ENCODE data around the gene PRKG1. TPM values are rescaled to one million over a fixed set of nuclear protein-coding genes. Genes with fewer than 3 reads are reported as not detected.

The PRKG1 gene
- total and polyA plus RNA-seq, 2 of the 4 experiments (the other 2 are of a cell fraction): 3.5 to 18.3 TPM

GRCh38 chr10:52030051-52030790 lies 955.9 kb downstream of the PRKG1 start:
- peak overlapping the region; percentile 21; the same call in 1 of the 2 replicates for H3K4ac ChIP-seq (ENCODE audit: low read depth, low read length)
- TF ChIP-seq MAFK (IDR thresholded peaks at IDR 0.05; ENCODE audit: low read depth, low read length) (peak; percentile 66), RCOR1 (IDR thresholded peaks at IDR 0.05; ENCODE audit: insufficient replicate concordance, low read length) (no peak), RAD21 (IDR thresholded peaks at IDR 0.05; ENCODE audit: low read length) (no peak), MAZ (IDR thresholded peaks at IDR 0.05; ENCODE audit: borderline replicate concordance, low read depth, low read length) (no peak), POLR2A (IDR thresholded peaks at IDR 0.05; ENCODE audit: low read depth, low read length) (no peak), FOS (IDR thresholded peaks at IDR 0.05; ENCODE audit: low read depth, low read length) (0 out of 2 replicates have a peak, but pooled peaks have one; percentile 18), SMC3 (IDR thresholded peaks at IDR 0.05; ENCODE audit: low read depth, low read length) (no peak), CTCF (conservative IDR thresholded peaks at IDR 0.05; ENCODE audit: low read depth, low read length) (no peak), USF2 (IDR thresholded peaks at IDR 0.05; ENCODE audit: low read depth, low read length) (no peak), BHLHE40 (IDR thresholded peaks at IDR 0.05; ENCODE audit: low read depth, low read length) (no peak), MXI1 (IDR thresholded peaks at IDR 0.05; ENCODE audit: borderline replicate concordance, low read depth, low read length) (no peak), NFE2L2 (IDR thresholded peaks at IDR 0.05; ENCODE audit: low read depth, low read length) (peak; percentile 98), RFX5 (IDR thresholded peaks at IDR 0.05; ENCODE audit: low read depth, low read length) (no peak)
- TF ChIP-seq, protein P1, sequence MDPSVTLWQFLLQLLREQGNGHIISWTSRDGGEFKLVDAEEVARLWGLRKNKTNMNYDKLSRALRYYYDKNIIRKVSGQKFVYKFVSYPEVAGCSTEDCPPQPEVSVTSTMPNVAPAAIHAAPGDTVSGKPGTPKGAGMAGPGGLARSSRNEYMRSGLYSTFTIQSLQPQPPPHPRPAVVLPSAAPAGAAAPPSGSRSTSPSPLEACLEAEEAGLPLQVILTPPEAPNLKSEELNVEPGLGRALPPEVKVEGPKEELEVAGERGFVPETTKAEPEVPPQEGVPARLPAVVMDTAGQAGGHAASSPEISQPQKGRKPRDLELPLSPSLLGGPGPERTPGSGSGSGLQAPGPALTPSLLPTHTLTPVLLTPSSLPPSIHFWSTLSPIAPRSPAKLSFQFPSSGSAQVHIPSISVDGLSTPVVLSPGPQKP (IDR thresholded peaks at IDR 0.05; ENCODE audit: borderline replicate concordance, low read depth, low read length): no peak

More at GRCh38 chr10:52030051-52030790, 955.9 kb downstream of the PRKG1 start:
- peak; percentile 78 for DNase-seq
- H3K9me1 ChIP-seq (ENCODE audit: insufficient read depth, low read length): no peaks in the 10 kb centered on the region
- H2BK5ac ChIP-seq (ENCODE audit: low read depth, low read length, poor library complexity, severe bottlenecking): no peak overlapping the region
- peak overlapping the region; percentile 46 for H2BK120ac ChIP-seq (ENCODE audit: low read depth, low read length)
- no peak overlapping the region for H3K56ac ChIP-seq (ENCODE audit: extremely low read depth, insufficient read depth, low read length)
- WGBS, 2 experiments (ENCODE audit: extremely low coverage in 2 of 2, insufficient read length in 1 of 2): 0% methylated on average over 1 of the region's 6 CpGs; no CpG with 5 or more reads in 1 of the 2 experiments
- in situ Hi-C loops (cut with MboI; ENCODE audit: low sequenced_read_pairs): no loop called here
- no peak for ATAC-seq (ENCODE audit: low read depth)
- H3K27me3 ChIP-seq (ENCODE audit: control insufficient read depth, insufficient read depth, low read length): no peaks in the 10 kb centered on the region
- peak overlapping the region; percentile 14; the same call in 1 of the 2 replicates for H3K4me2 ChIP-seq (ENCODE audit: low read depth, low read length)
- H4K91ac ChIP-seq (ENCODE audit: insufficient read depth, low read depth, low read length): no peak overlapping the region
- peak overlapping the region; percentile 32; the same call in 1 of the 2 replicates for H2AK5ac ChIP-seq (ENCODE audit: low read depth, low read length)
- BruUV-seq (replicated peaks): no TSS peak
- peaks cover 6% of the 10 kb centered on the region for H3K4me1 ChIP-seq (ENCODE audit: control insufficient read depth, insufficient read depth, low read length)
- H3K9ac ChIP-seq (ENCODE audit: low read depth, low read length): no peak overlapping the region
- no peak overlapping the region for H3K27ac ChIP-seq (ENCODE audit: insufficient read depth, low read length)
- peak overlapping the region; percentile 45 for H3K18ac ChIP-seq (ENCODE audit: low read depth, low read length)
- intact Hi-C loops (cut with micrococcal nuclease): no loop called here
- dilution Hi-C loops (cut with HindIII; ENCODE audit: low sequenced_read_pairs, unreplicated experiment): no loop called here
- no peak overlapping the region; the same call in 1 of the 2 replicates for H3K23ac ChIP-seq (ENCODE audit: low read depth, low read length)
- peak overlapping the region; percentile 67; the same call in 1 of the 2 replicates for H2BK20ac ChIP-seq (ENCODE audit: low read depth, low read length)
- H2AFZ ChIP-seq (replicated peaks; ENCODE audit: low read length, poor library complexity): no peak overlapping the region
- H4K20me1 ChIP-seq (ENCODE audit: insufficient read depth, low read length): no peaks in the 10 kb centered on the region; the same call in 1 of the 2 replicates
- no peak overlapping the region for H2AK9ac ChIP-seq (replicated peaks; ENCODE audit: low read depth, low read length, poor library complexity)
- CTCF ChIA-PET: no interaction called here
- no peaks in the 10 kb centered on the region for H3K36me3 ChIP-seq (ENCODE audit: control insufficient read depth, insufficient read depth, low read length)
- POLR2A ChIA-PET (ENCODE audit: unreplicated experiment): no interaction called here
- H4K8ac ChIP-seq (ENCODE audit: low read depth in 2 of 2, low read length in 2 of 2): peak overlapping the region; percentile 0 to 4; a peak in 1 of 4 replicates
- H3K14ac ChIP-seq (replicated peaks; ENCODE audit: low read depth, low read length): peak overlapping the region; percentile 33; the same call in 1 of the 2 replicates
- H2BK15ac ChIP-seq (ENCODE audit: low read depth, low read length): 0 out of 3 replicates have a peak overlapping the region, but pooled peaks have one; percentile 6
- H3K4me3 ChIP-seq (ENCODE audit: insufficient read depth, low read depth, low read length): no peak overlapping the region
- no peak overlapping the region; the same call in 1 of the 2 replicates for H4K5ac ChIP-seq (ENCODE audit: low read depth, low read length)
- no peaks in the 10 kb centered on the region for H3K79me1 ChIP-seq (ENCODE audit: low read depth in 1 of 2, low read length in 2 of 2)
- no peaks in the 10 kb centered on the region for H3K9me3 ChIP-seq (ENCODE audit: control insufficient read depth, insufficient read depth, low read length)
